ENCODE measurements around the gene RBM8A.
A peak's percentile ranks its signal among the peaks of the same experiment; 100 is the strongest.

Gene RBM8A

GRCh38 chr1:145886816-145887215, 40.5 kb downstream of the RBM8A start:
- no peak for TF ChIP-seq Cebpa-rat (IDR thresholded peaks at IDR 0.05)
- Histone ChIP-seq H3K4me2 (no peak overlapping the region), H4K20me1 (no peaks in the 10 kb centered on the region), H3K27ac (no peak overlapping the region), H3K9ac (no peak overlapping the region), H3K9me3 (no peaks in the 10 kb centered on the region), H3K4me1 (peaks cover 12% of the 10 kb centered on the region), H3K36me3 (no peaks in the 10 kb centered on the region), H3K27me3 (peaks cover 9% of the 10 kb centered on the region), H3K4me3 (no peak overlapping the region)

DNA sequence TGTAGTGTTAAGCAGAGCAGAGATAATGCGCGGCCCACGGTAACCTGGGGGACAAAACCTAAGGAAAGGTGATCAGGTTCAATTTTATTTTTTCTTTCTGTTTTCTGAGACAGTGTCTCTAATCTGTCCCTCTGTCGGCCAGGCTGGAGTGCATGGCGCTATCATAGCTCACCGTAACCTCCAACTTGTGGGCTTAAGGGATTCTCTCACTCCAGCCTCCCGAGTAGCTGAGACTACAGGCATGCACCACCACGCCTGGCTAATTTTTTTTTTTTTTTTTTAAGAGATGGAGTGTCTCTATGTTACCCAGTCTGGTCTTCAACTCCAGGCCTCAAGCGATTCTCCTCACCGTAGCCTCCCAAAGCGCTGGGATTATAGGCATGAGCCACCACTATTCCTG, 40.9 kb downstream of the RBM8A start:
- no peaks in the 10 kb centered on the region for H4K20me1 ChIP-seq
- H3K4me2 ChIP-seq, result peak overlapping the region; percentile 88
- H3K4me1 ChIP-seq, result peaks cover 8% of the 10 kb centered on the region; the same call in 1 of the 2 replicates
- peaks cover 9% of the 10 kb centered on the region for H3K27me3 ChIP-seq
- peak overlapping the region; percentile 67 for H3K4me3 ChIP-seq
- TF ChIP-seq Cebpa-rat (IDR thresholded peaks at IDR 0.05), result no peak
- H3K9ac ChIP-seq, result no peak overlapping the region
- no peaks in the 10 kb centered on the region for H3K9me3 ChIP-seq
- no peak overlapping the region for H3K27ac ChIP-seq
- H3K36me3 ChIP-seq, result no peaks in the 10 kb centered on the region

- no peaks in the 10 kb centered on the region for H4K20me1 ChIP-seq
- H3K36me3 ChIP-seq, result no peaks in the 10 kb centered on the region
- H3K27me3 ChIP-seq, result peaks cover 9% of the 10 kb centered on the region
- peak within 1 kb of the TSS; percentile 88 for H3K4me2 ChIP-seq
- H3K4me3 ChIP-seq, result peak within 1 kb of the TSS; percentile 67
- no peak within 1 kb of the TSS for H3K9ac ChIP-seq
- H3K4me1 ChIP-seq, result peaks cover 8% of the 10 kb centered on the region; the same call in 1 of the 2 replicates
- no peaks in the 10 kb centered on the region for H3K9me3 ChIP-seq
- no peak for TF ChIP-seq Cebpa-rat (IDR thresholded peaks at IDR 0.05)
- no peak within 1 kb of the TSS for H3K27ac ChIP-seq
Observed at GRCh38 chr1:145885738-145886287, 41.5 kb downstream of the RBM8A start, which contains the start of gene ANKRD35. TSS of gene ANKRD35 (minus strand) at chr1:145885866. CDS start at chr1:145885758, 108 bp downstream.

DNA sequence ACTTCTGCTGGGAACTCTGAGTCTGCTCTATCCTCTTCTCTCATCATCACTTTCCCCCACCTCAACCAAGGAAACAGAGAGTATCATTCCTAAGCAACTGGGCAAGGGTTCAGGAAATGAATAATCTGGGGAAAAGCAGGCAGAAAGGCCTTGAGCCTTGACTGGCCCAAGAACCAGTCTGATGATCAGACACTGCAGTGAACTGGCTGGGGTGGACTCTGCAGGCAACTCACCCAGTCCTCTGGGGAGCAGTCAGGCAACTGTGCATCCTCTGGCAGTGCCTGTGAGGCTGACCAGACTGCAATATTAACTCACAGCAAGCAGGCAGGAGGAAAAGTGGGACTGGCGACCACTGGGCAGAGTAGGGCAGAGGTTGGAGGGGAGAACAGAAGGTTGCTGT, 42.6 kb downstream of the RBM8A start:
- no peak for TF ChIP-seq Cebpa-rat (IDR thresholded peaks at IDR 0.05)
- Histone ChIP-seq H4K20me1 (no peaks in the 10 kb centered on the region), H3K36me3 (no peaks in the 10 kb centered on the region), H3K27me3 (peaks cover 9% of the 10 kb centered on the region), H3K27ac (no peak overlapping the region), H3K9ac (no peak overlapping the region), H3K4me1 (peaks cover 8% of the 10 kb centered on the region; the same call in 1 of the 2 replicates), H3K4me2 (no peak overlapping the region), H3K9me3 (no peaks in the 10 kb centered on the region), H3K4me3 (no peak overlapping the region)

DNA sequence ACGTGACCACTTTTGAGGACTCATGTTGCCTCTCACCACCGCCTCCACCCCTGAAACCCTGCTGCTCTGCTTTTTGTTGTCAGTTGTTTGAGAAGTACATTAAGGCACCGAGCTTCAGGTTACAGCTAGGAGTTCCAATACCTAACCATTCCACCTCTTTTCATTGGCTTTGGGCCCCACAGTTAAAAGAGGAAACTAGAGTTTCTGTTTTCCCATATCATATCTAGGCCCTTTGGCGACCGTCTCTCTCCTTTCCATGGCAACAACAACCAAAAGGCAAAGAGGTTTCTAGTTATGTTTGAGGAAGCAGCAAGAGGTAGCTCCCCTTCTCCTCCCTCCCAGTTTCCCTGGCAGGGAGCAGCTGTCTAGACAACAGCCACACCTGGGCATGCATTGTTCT, 47.5 kb downstream of the RBM8A start:
- no peak overlapping the region for H3K4me3 ChIP-seq
- no peak overlapping the region for H3K27ac ChIP-seq
- H3K9me3 ChIP-seq, result no peaks in the 10 kb centered on the region
- H3K27me3 ChIP-seq, result peaks cover 1% of the 10 kb centered on the region
- no peaks in the 10 kb centered on the region for H3K36me3 ChIP-seq
- TF ChIP-seq Cebpa-rat (IDR thresholded peaks at IDR 0.05), result no peak
- H3K9ac ChIP-seq, result no peak overlapping the region
- no peaks in the 10 kb centered on the region for H3K4me1 ChIP-seq
- no peak overlapping the region for H3K4me2 ChIP-seq
- no peaks in the 10 kb centered on the region for H4K20me1 ChIP-seq

DNA sequence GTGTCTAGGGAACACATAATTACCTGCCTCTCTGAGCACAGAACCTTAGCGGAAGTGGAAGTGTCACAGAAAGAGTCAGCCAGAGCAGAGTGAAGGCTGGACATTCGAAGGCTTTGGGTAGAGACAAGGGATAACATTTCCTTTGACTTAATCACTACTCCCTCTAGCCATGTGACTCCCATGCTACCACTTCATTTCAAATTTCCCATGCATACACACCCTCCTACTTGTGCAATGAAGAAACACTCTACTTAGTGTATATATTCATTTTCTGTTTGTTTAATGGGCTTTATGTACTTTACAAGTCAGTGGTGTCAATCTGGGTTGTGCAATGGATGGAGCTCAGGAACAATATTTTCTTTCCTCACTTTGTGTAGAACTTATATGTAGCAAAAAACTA, 48.6 kb downstream of the RBM8A start:
- Histone ChIP-seq H3K27me3 (peaks cover 2% of the 10 kb centered on the region; the same call in 1 of the 2 replicates), H3K36me3 (no peaks in the 10 kb centered on the region), H4K20me1 (no peaks in the 10 kb centered on the region), H3K4me3 (no peak overlapping the region), H3K9me3 (no peaks in the 10 kb centered on the region), H3K4me2 (no peak overlapping the region), H3K9ac (no peak overlapping the region), H3K27ac (no peak overlapping the region), H3K4me1 (no peaks in the 10 kb centered on the region)
- TF ChIP-seq Cebpa-rat (IDR thresholded peaks at IDR 0.05), result no peak

GRCh38 chr1:145877923-145878486, 49.3 kb downstream of the RBM8A start:
- Histone ChIP-seq H3K4me2 (no peak overlapping the region), H3K9ac (no peak overlapping the region), H3K27ac (no peak overlapping the region), H3K9me3 (no peaks in the 10 kb centered on the region), H3K4me3 (no peak overlapping the region), H3K27me3 (peaks cover 9% of the 10 kb centered on the region; the same call in 1 of the 2 replicates), H4K20me1 (no peaks in the 10 kb centered on the region), H3K36me3 (no peaks in the 10 kb centered on the region), H3K4me1 (peaks cover 2% of the 10 kb centered on the region; the same call in 1 of the 2 replicates)
- no peak for TF ChIP-seq Cebpa-rat (IDR thresholded peaks at IDR 0.05)

DNA sequence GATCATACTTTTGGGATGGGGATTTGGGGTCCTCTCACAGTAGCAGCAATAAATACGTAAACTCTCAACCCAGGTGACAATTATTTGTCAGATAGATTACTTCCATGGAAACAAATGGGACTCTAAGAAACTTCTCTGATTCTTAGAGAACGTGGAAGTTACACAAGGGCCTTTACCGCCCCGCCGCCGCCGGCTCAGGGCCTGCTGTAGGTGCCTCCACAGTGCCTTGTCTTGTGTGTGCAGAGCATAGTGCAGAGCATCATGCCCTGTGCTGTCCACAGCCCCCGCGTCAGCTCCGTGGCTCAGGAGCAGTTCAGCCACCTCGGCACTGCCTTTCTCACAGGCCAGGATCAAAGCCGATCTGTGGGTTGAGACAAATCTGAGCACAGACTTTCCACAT, 52.6 kb downstream of the RBM8A start:
- H3K27ac ChIP-seq, result no peak overlapping the region
- TF ChIP-seq Cebpa-rat (IDR thresholded peaks at IDR 0.05), result no peak
- no peaks in the 10 kb centered on the region for H3K9me3 ChIP-seq
- H3K36me3 ChIP-seq, result no peaks in the 10 kb centered on the region
- no peak overlapping the region for H3K4me2 ChIP-seq
- H3K4me1 ChIP-seq, result peaks cover 21% of the 10 kb centered on the region
- H3K9ac ChIP-seq, result no peak overlapping the region
- H4K20me1 ChIP-seq, result no peaks in the 10 kb centered on the region
- no peak overlapping the region for H3K4me3 ChIP-seq
- H3K27me3 ChIP-seq, result peaks cover 28% of the 10 kb centered on the region

GRCh38 chr1:145871994-145872924, 55.0 kb downstream of the RBM8A start:
- Histone ChIP-seq H3K4me1 (peaks cover 21% of the 10 kb centered on the region), H3K9ac (peak overlapping the region; percentile 74), H4K20me1 (no peaks in the 10 kb centered on the region), H3K36me3 (no peaks in the 10 kb centered on the region), H3K27me3 (peaks cover 28% of the 10 kb centered on the region), H3K4me3 (peak overlapping the region; percentile 58), H3K9me3 (no peaks in the 10 kb centered on the region), H3K4me2 (peak overlapping the region; percentile 95), H3K27ac (peak overlapping the region; percentile 63)
- TF ChIP-seq Cebpa-rat (IDR thresholded peaks at IDR 0.05), result no peak
